Thyroid gland (tissue), 4 donors: Measurements from ENCODE around the gene CALD1. TPM values are rescaled to one million over a fixed set of nuclear protein-coding genes. Genes with fewer than 3 reads are reported as not detected.

ENCODE experiments used
- DNase-seq, 2 donors: peaks; one replicate each; pipeline ENCODE4 v3.0.0-alpha.2; 2019
- H3K27ac ChIP-seq, 3 donors: fragments of 200-600 bp; sonication (generic); 1 replicate in 2 of 3; 2 replicates in 1 of 3; pipeline ENCODE4 v1.5.1; 2016 to 2019; ENCODE audit warnings: mild to moderate bottlenecking in 1 of 3, moderate library complexity in 1 of 3
- H3K27me3 ChIP-seq: fragments of 200-600 bp; sonication (generic); one replicate; pipeline ENCODE4 v1.5.1; 2019
- H3K36me3 ChIP-seq, 2 donors: fragments of 200-600 bp; sonication (generic); one replicate each; pipeline ENCODE4 v1.5.1; 2016 to 2019
- H3K4me1 ChIP-seq, 2 donors: fragments of 200-600 bp; sonication (generic); one replicate each; pipeline ENCODE4 v1.5.1; 2017 to 2019
- H3K4me3 ChIP-seq, 3 donors: fragments of 200-600 bp; sonication (generic); replicated peaks in 1 of 3; 1 replicate in 2 of 3; 2 replicates in 1 of 3; pipeline ENCODE4 v1.5.1; 2016; ENCODE audit warnings: mild to moderate bottlenecking in 1 of 3
- H3K9me3 ChIP-seq: fragments of 200-600 bp; sonication (generic); one replicate; pipeline ENCODE4 v1.5.1; 2017
- CTCF ChIP-seq, 6 experiments: fragments of 200-600 bp in 3 of 6; fragments of 450-650 bp in 3 of 6; sonication (generic) in 3 of 6; IDR thresholded peaks; one replicate each; pipeline ENCODE4 v1.5.1; 2016 to 2019; ENCODE audit warnings: antibody characterized with exemption in 6 of 6, mild to moderate bottlenecking in 2 of 6, inconsistent platforms in 1 of 6, moderate library complexity in 1 of 6
- POLR2A ChIP-seq, 2 donors: fragments of 450-650 bp; IDR thresholded peaks; one replicate each; pipeline ENCODE4 v1.6.1; 2017; ENCODE audit warnings: antibody characterized with exemption in 2 of 2, mild to moderate bottlenecking in 2 of 2, moderate library complexity in 1 of 2
- WGBS, 2 donors: methylation state at CpG; one replicate each; pipeline ENCODE4 v1.1.5; 2017; 5-methylcytosine and 5-hydroxymethylcytosine counted together
- intact Hi-C: fragments of 100-400 bp; cut with DNase I; formaldehyde crosslinking; loops from one replicate; pipeline ENCODE4 v1.15.1; 2023
- total RNA-seq, 4 donors: library from RNA; depleted of rRNA; stranded (reverse); fragments of >200 nt; gene quantifications; one replicate each; pipeline ENCODE4 v1.2.3, GENCODE V29; 2016

CALD1 gene
- total RNA-seq, 4 donors from 2014 or later: 141 to 223 (median 169) TPM

- H3K27ac ChIP-seq: peak overlapping the region in 2 of 3 donors; percentile 35 to 36
- H3K27me3 ChIP-seq: no peaks in the 10 kb centered on the region
- intact Hi-C loops: no loop called here
- no peak overlapping the region for H3K4me3 ChIP-seq
- H3K4me1 ChIP-seq: peaks cover 0 to 12% of the 10 kb centered on the region in 2 donors
- peak; percentile 37 to 68 for DNase-seq
- WGBS, 2 donors: 34 to 38% methylated on average over 1 of the region's 1 CpG
- peaks cover 35 to 51% of the 10 kb centered on the region in 2 donors for H3K36me3 ChIP-seq
- TF ChIP-seq CTCF (IDR thresholded peaks at IDR 0.05): no peak
- no peak for TF ChIP-seq POLR2A (IDR thresholded peaks at IDR 0.05)
- H3K9me3 ChIP-seq: no peaks in the 10 kb centered on the region
Observed at GRCh38 chr7:134948736-134949135, 169.3 kb downstream of the CALD1 start.

- Histone ChIP-seq H3K4me1 (peaks cover 0 to 12% of the 10 kb centered on the region in 2 donors), H3K27ac (peak overlapping the region in 2 of 3 donors; percentile 2 to 36), H3K36me3 (peaks cover 35 to 51% of the 10 kb centered on the region in 2 donors), H3K9me3 (no peaks in the 10 kb centered on the region), H3K4me3 (no peak overlapping the region), H3K27me3 (no peaks in the 10 kb centered on the region)
- WGBS, 2 donors: 82 to 89% methylated on average over 3 of the region's 3 CpGs
- no peak for DNase-seq
- TF ChIP-seq CTCF (IDR thresholded peaks at IDR 0.05): no peak
- no peak for TF ChIP-seq POLR2A (IDR thresholded peaks at IDR 0.05)
- intact Hi-C loops: no loop called here
Observed at GRCh38 chr7:134949171-134949570, 169.7 kb downstream of the CALD1 start.

- H3K36me3 ChIP-seq: peaks cover 55 to 59% of the 10 kb centered on the region in 2 donors
- H3K27me3 ChIP-seq: no peaks in the 10 kb centered on the region
- no peaks in the 10 kb centered on the region for H3K9me3 ChIP-seq
- intact Hi-C loops: loop anchor here (10.0 kb wide), 1 partner anchor 200 kb away; no protein-coding TSS in a partner anchor
- peak overlapping the region in 2 of 3 donors; percentile 12 to 31 for H3K27ac ChIP-seq
- H3K4me1 ChIP-seq: peaks cover 0 to under 1% of the 10 kb centered on the region in 2 donors
- no peak for DNase-seq
- no peak overlapping the region for H3K4me3 ChIP-seq
- TF ChIP-seq CTCF (IDR thresholded peaks at IDR 0.05): peak; percentile 12 to 79 (median 48)
- no peak for TF ChIP-seq POLR2A (IDR thresholded peaks at IDR 0.05)
- WGBS, 2 donors: 52 to 55% methylated on average over 9 of the region's 9 CpGs
Observed at GRCh38 chr7:134954197-134955082, 175.0 kb downstream of the CALD1 start.

- peaks cover 60 to 64% of the 10 kb centered on the region in 2 donors for H3K36me3 ChIP-seq
- H3K9me3 ChIP-seq: no peaks in the 10 kb centered on the region
- no peak overlapping the region for H3K4me3 ChIP-seq
- DNase-seq: no peak
- no peaks in the 10 kb centered on the region for H3K27me3 ChIP-seq
- H3K27ac ChIP-seq: no peak overlapping the region
- WGBS, 2 donors: 94 to 96% methylated on average over 3 of the region's 3 CpGs
- intact Hi-C loops: loop anchor here (10.0 kb wide), 1 partner anchor 202 kb away; no protein-coding TSS in a partner anchor
- TF ChIP-seq POLR2A (IDR thresholded peaks at IDR 0.05): no peak
- no peaks in the 10 kb centered on the region for H3K4me1 ChIP-seq
Observed at GRCh38 chr7:134957005-134957404, 177.6 kb downstream of the CALD1 start.

- peaks cover 61 to 65% of the 10 kb centered on the region in 2 donors for H3K36me3 ChIP-seq
- no peak overlapping the region for H3K27ac ChIP-seq
- no peaks in the 10 kb centered on the region for H3K27me3 ChIP-seq
- H3K9me3 ChIP-seq: no peaks in the 10 kb centered on the region
- no peaks in the 10 kb centered on the region for H3K4me1 ChIP-seq
- no peak overlapping the region for H3K4me3 ChIP-seq
- WGBS, 2 donors: 92 to 93% methylated on average over 5 of the region's 5 CpGs
- DNase-seq: no peak
- intact Hi-C loops: loop anchor here (10.0 kb wide), 1 partner anchor 205 kb away; no protein-coding TSS in a partner anchor
- TF ChIP-seq POLR2A (IDR thresholded peaks at IDR 0.05): no peak
- TF ChIP-seq CTCF (IDR thresholded peaks at IDR 0.05): no peak
Observed at GRCh38 chr7:134959810-134960209, 180.4 kb downstream of the CALD1 start.
